ENCODE data around the gene ZNF81. TPM values are rescaled to one million over a fixed set of nuclear protein-coding genes. Genes with fewer than 3 reads are reported as not detected.

Gene ZNF81
- total and polyA plus RNA-seq, 2 of the 13 experiments (the other 11 are each of a cell fraction or from before 2014, with no cell fraction given): 1.4 to 3.2 TPM

- TF ChIP-seq ARNT2 (CRISPR knock-in tag; IDR thresholded peaks at IDR 0.05; ENCODE audit: low read depth) (no peak), SRSF1 (optimal IDR thresholded peaks at IDR 0.05; ENCODE audit: low read depth, low read length) (no peak), ZNF251 (CRISPR knock-in tag; IDR thresholded peaks at IDR 0.05) (no peak), HMGXB4 (CRISPR knock-in tag; IDR thresholded peaks at IDR 0.05; ENCODE audit: borderline replicate concordance in 1 of 2, low read depth in 1 of 2) (no peak), ZNF546 (CRISPR knock-in tag; conservative IDR thresholded peaks at IDR 0.05) (no peak), ZNF577 (CRISPR knock-in tag; IDR thresholded peaks at IDR 0.05; ENCODE audit: borderline replicate concordance, low read depth) (no peak), POLR2G (IDR thresholded peaks at IDR 0.05; ENCODE audit: low read depth, low read length) (no peak), GATAD2A (CRISPR knock-in tag; IDR thresholded peaks at IDR 0.05) (no peak)
Measured at GRCh38 chrX:47879463-47879862, 42.8 kb downstream of the ZNF81 start (continued).

- H3K4me2 ChIP-seq (ENCODE audit: low read depth, low read length): no peak overlapping the region
- H3K9me3 ChIP-seq (ENCODE audit: low read length): no peaks in the 10 kb centered on the region
- no peak for ATAC-seq
- no peaks in the 10 kb centered on the region for H4K20me1 ChIP-seq (ENCODE audit: insufficient read depth, low read length)
- WGBS (ENCODE audit: low lambda C conversion rate): 100% methylated on average over 1 of the region's 1 CpG
- H3K4me3 ChIP-seq (replicated peaks in 1 of 3; ENCODE audit: insufficient read depth in 1 of 3, low read depth in 2 of 3, low read length in 3 of 3): no peak overlapping the region
- H3K36me3 ChIP-seq (replicated peaks in 1 of 2; ENCODE audit: control insufficient read depth in 1 of 2, insufficient read depth in 2 of 2, low read length in 2 of 2): no peaks in the 10 kb centered on the region
- H3K4me1 ChIP-seq (ENCODE audit: insufficient read depth, low read length): peaks cover 7% of the 10 kb centered on the region; the same call in 1 of the 2 replicates
- H3K9ac ChIP-seq (ENCODE audit: insufficient read depth, low read depth, low read length): no peak overlapping the region
- ChIA-PET POLR2A (no interaction called here), CTCF (ENCODE audit: low intra/inter-chr PET ratio, low total read pairs) (no interaction called here)
- H2AFZ ChIP-seq (ENCODE audit: low read length): no peak overlapping the region
- no peak overlapping the region for H3K27ac ChIP-seq (ENCODE audit: extremely low read length, insufficient read depth, low read length)
- no peak for FAIRE-seq
- BruUV-seq (replicated peaks): no TSS peak
- no peak for DNase-seq (ENCODE audit: low spot score)
- intact Hi-C loops (cut with micrococcal nuclease; ENCODE audit: unreplicated experiment): no loop called here
- in situ Hi-C loops (cut with HindIII; ENCODE audit: extremely low pct_ligation_motif_present, low pct_unique_long_range_greater_than_20kb): no loop called here
- no peaks in the 10 kb centered on the region for H3K27me3 ChIP-seq (ENCODE audit: control insufficient read depth in 1 of 2, insufficient read depth in 2 of 2, low read length in 2 of 2)
- H3K79me2 ChIP-seq (ENCODE audit: insufficient read depth, low read length): no peaks in the 10 kb centered on the region
- no peak for TF ChIP-seq EHMT2 (IDR thresholded peaks at IDR 0.05; ENCODE audit: borderline replicate concordance, low read depth, low read length)
- TF ChIP-seq LBX2 (CRISPR knock-in tag; IDR thresholded peaks at IDR 0.05; ENCODE audit: borderline replicate concordance): no peak
- TF ChIP-seq CREB1 (IDR thresholded peaks at IDR 0.05): no peak
- no peak for TF ChIP-seq CREB1 (CRISPR knock-in tag; IDR thresholded peaks at IDR 0.05)
- no peak for TF ChIP-seq KDM4B (CRISPR knock-in tag; IDR thresholded peaks at IDR 0.05)
- TF ChIP-seq GTF3A (CRISPR knock-in tag; conservative IDR thresholded peaks at IDR 0.05): no peak
- TF ChIP-seq ZNF724P (CRISPR knock-in tag; IDR thresholded peaks at IDR 0.05; ENCODE audit: borderline replicate concordance): no peak
- TF ChIP-seq EP300 (IDR thresholded peaks at IDR 0.05; ENCODE audit: low read depth in 2 of 2, low read length in 2 of 2): no peak
- no peak for TF ChIP-seq EP300 (CRISPR knock-in tag; IDR thresholded peaks at IDR 0.05; ENCODE audit: borderline replicate concordance)
- no peak for TF ChIP-seq NFAT5 (CRISPR knock-in tag; IDR thresholded peaks at IDR 0.05)
Measured at GRCh38 chrX:47880927-47881326, 44.2 kb downstream of the ZNF81 start.
